H9 (cell line): ENCODE measurements around the gene PTGFRN. TPM values are rescaled to one million over a fixed set of nuclear protein-coding genes. Genes with fewer than 3 reads are reported as not detected.

Source experiments
- DNase-seq: peaks from one replicate; pipeline ENCODE4 v3.0.0-alpha.2; 2017
- H2AFZ ChIP-seq: one replicate; pipeline ENCODE4 v1.6.1; 2013; ENCODE audit warnings: mild to moderate bottlenecking, low read length, control low read depth, moderate library complexity
- H2AK5ac ChIP-seq: 2 replicates; pipeline ENCODE4 v1.6.1; 2013; ENCODE audit warnings: low read length, control low read depth, mixed read lengths; ENCODE audit not compliant: insufficient read length
- H2BK120ac ChIP-seq: one replicate; pipeline ENCODE4 v1.6.1; 2013; ENCODE audit warnings: low read depth, mild to moderate bottlenecking, low read length, control low read depth, inconsistent platforms; ENCODE audit not compliant: poor library complexity, severe bottlenecking
- H2BK12ac ChIP-seq: 2 replicates; pipeline ENCODE4 v1.6.1; 2013; ENCODE audit warnings: low read length, control low read depth, mixed read lengths, low read depth; ENCODE audit not compliant: insufficient read length
- H2BK15ac ChIP-seq: 2 replicates; pipeline ENCODE4 v1.6.1; 2013; ENCODE audit warnings: low read depth, low read length, control low read depth
- H2BK20ac ChIP-seq: one replicate; pipeline ENCODE4 v1.6.1; 2013; ENCODE audit warnings: low read depth, mild to moderate bottlenecking, low read length, control low read depth, inconsistent platforms; ENCODE audit not compliant: poor library complexity, severe bottlenecking
- H2BK5ac ChIP-seq: 2 replicates; pipeline ENCODE4 v1.6.1; 2013; ENCODE audit warnings: low read length, control low read depth, mixed read lengths; ENCODE audit not compliant: insufficient read length
- H3K14ac ChIP-seq: 2 replicates; pipeline ENCODE4 v1.6.1; 2013; ENCODE audit warnings: low read length, control low read depth; ENCODE audit not compliant: insufficient read depth
- H3K18ac ChIP-seq: 2 replicates; pipeline ENCODE4 v1.6.1; 2013; ENCODE audit warnings: low read depth, mild to moderate bottlenecking, mixed read lengths, low read length, control low read depth; ENCODE audit not compliant: insufficient read length
- H3K23ac ChIP-seq: 2 replicates; pipeline ENCODE4 v1.6.1; 2013; ENCODE audit warnings: low read length, control low read depth, mixed read lengths, low read depth; ENCODE audit not compliant: insufficient read length
- H3K23me2 ChIP-seq: 2 replicates; pipeline ENCODE4 v1.6.1; 2013; ENCODE audit warnings: low read depth, mild to moderate bottlenecking, mixed read lengths, low read length, control low read depth; ENCODE audit not compliant: insufficient read length, poor library complexity, severe bottlenecking
- H3K27ac ChIP-seq: 2 replicates; pipeline ENCODE4 v1.5.1; 2013; ENCODE audit warnings: low read length, control low read depth, mixed read lengths, low read depth; ENCODE audit not compliant: insufficient read length
- H3K27me3 ChIP-seq: 2 replicates; pipeline ENCODE4 v1.6.1; 2013; ENCODE audit warnings: low read length, control low read depth, inconsistent platforms; ENCODE audit not compliant: insufficient read depth
- H3K4ac ChIP-seq: 2 replicates; pipeline ENCODE4 v1.6.1; 2013; ENCODE audit warnings: low read depth, mild to moderate bottlenecking, control low read depth, inconsistent platforms, low read length, moderate library complexity
- H3K4me1 ChIP-seq: 2 replicates; pipeline ENCODE4 v1.6.1; 2013; ENCODE audit warnings: low read length, control low read depth, inconsistent platforms; ENCODE audit not compliant: insufficient read depth
- H3K4me2 ChIP-seq: 2 replicates; pipeline ENCODE4 v1.6.1; 2013; ENCODE audit warnings: low read length, control low read depth, mixed read lengths; ENCODE audit not compliant: insufficient read length, insufficient read depth
- H3K56ac ChIP-seq: 2 replicates; pipeline ENCODE4 v1.6.1; 2013; ENCODE audit warnings: low read depth, mild to moderate bottlenecking, mixed read lengths, low read length, control low read depth; ENCODE audit not compliant: insufficient read length
- H3K79me1 ChIP-seq: 2 replicates; pipeline ENCODE4 v1.6.1; 2013; ENCODE audit warnings: low read depth, mild to moderate bottlenecking, moderate library complexity, low read length, control low read depth, inconsistent platforms; ENCODE audit not compliant: insufficient read depth, poor library complexity, severe bottlenecking
- H3K79me2 ChIP-seq: 2 replicates; pipeline ENCODE4 v1.6.1; 2013; ENCODE audit warnings: low read length, control low read depth, inconsistent platforms; ENCODE audit not compliant: insufficient read depth
- H3K9ac ChIP-seq: 2 replicates; pipeline ENCODE4 v1.6.1; 2013; ENCODE audit warnings: low read length, control low read depth, mixed read lengths; ENCODE audit not compliant: insufficient read length; ENCODE audit errors: extremely low read depth
- H3K9me3 ChIP-seq: one replicate; pipeline ENCODE4 v1.6.1; 2013; ENCODE audit warnings: low read depth, low read length, inconsistent platforms; ENCODE audit not compliant: control insufficient read depth
- H3T11ph ChIP-seq: one replicate; pipeline ENCODE4 v1.6.1; 2013; ENCODE audit warnings: mild to moderate bottlenecking, low read length, control low read depth, inconsistent platforms
- H4K20me1 ChIP-seq: one replicate; pipeline ENCODE4 v1.6.1; 2013; ENCODE audit not compliant: control insufficient read depth, insufficient read length, insufficient read depth
- H4K5ac ChIP-seq: 2 replicates; pipeline ENCODE4 v1.6.1; 2013; ENCODE audit warnings: low read depth, mild to moderate bottlenecking, mixed read lengths, low read length, control low read depth; ENCODE audit not compliant: insufficient read length
- H4K8ac ChIP-seq: replicated peaks from 2 replicates; pipeline ENCODE4 v1.6.1; 2013; ENCODE audit warnings: low read length, control low read depth, mixed read lengths, low read depth; ENCODE audit not compliant: insufficient read length
- H4K91ac ChIP-seq: 2 replicates; pipeline ENCODE4 v1.6.1; 2013; ENCODE audit warnings: low read depth, mild to moderate bottlenecking, moderate library complexity, mixed read lengths, low read length, control low read depth; ENCODE audit not compliant: insufficient read length
- H3K27ac Mint-ChIP-seq, 3 experiments: 2 replicates in 2 of 3; 3 replicates in 1 of 3; pipeline ENCODE4 v1.8.0; 2020 to 2021; ENCODE audit warnings: mixed read lengths in 3 of 3, mild to moderate bottlenecking in 1 of 3, moderate library complexity in 1 of 3
- H3K27me3 Mint-ChIP-seq: 2 replicates; pipeline ENCODE4 v1.8.0; 2021; ENCODE audit warnings: low read depth, mild to moderate bottlenecking, moderate library complexity, mixed read lengths
- H3K36me3 Mint-ChIP-seq, 3 experiments: 2 replicates in 2 of 3; 3 replicates in 1 of 3; pipeline ENCODE4 v1.8.0; 2020 to 2021; ENCODE audit warnings: low read depth in 3 of 3, mixed read lengths in 3 of 3; ENCODE audit not compliant: insufficient read depth in 1 of 3
- H3K4me1 Mint-ChIP-seq, 2 experiments: 2 replicates each; pipeline ENCODE4 v1.8.0; 2020; ENCODE audit warnings: mixed read lengths in 2 of 2
- H3K4me3 Mint-ChIP-seq, 2 experiments: 2 replicates in 1 of 2; 3 replicates in 1 of 2; pipeline ENCODE4 v1.8.0; 2020 to 2021; ENCODE audit warnings: mild to moderate bottlenecking in 2 of 2, mixed read lengths in 2 of 2, moderate library complexity in 1 of 2
- H3K9me3 Mint-ChIP-seq, 2 experiments: 2 replicates in 1 of 2; 3 replicates in 1 of 2; pipeline ENCODE4 v1.8.0; 2020; ENCODE audit warnings: mild to moderate bottlenecking in 2 of 2, mixed read lengths in 2 of 2, moderate library complexity in 1 of 2
- WGBS: extraction: QIAGEN DNeasy Blood & Tissue Kit; methylation state at CpG from one replicate; pipeline ENCODE4 v1.1.7; 2013; ENCODE audit warnings: missing lambda C conversion rate, low lambda C conversion rate, mixed read lengths; ENCODE audit not compliant: insufficient read length; ENCODE audit errors: extremely low coverage; 5-methylcytosine and 5-hydroxymethylcytosine counted together
- total RNA-seq: library from RNA; stranded (reverse); gene quantifications from 2 replicates; pipeline ENCODE4 v1.2.1, GENCODE V29; 2021
- TF ChIP-seq, protein P1 (sequence below): fragments of 200-600 bp; sonication (generic); conservative IDR thresholded peaks from 3 replicates; pipeline ENCODE4 v1.8.0; 2021; ENCODE audit warnings: antibody characterized with exemption, mild to moderate bottlenecking

PTGFRN gene
- total RNA-seq, 1 experiment from 2014 or later, result 26.3 TPM

DNA sequence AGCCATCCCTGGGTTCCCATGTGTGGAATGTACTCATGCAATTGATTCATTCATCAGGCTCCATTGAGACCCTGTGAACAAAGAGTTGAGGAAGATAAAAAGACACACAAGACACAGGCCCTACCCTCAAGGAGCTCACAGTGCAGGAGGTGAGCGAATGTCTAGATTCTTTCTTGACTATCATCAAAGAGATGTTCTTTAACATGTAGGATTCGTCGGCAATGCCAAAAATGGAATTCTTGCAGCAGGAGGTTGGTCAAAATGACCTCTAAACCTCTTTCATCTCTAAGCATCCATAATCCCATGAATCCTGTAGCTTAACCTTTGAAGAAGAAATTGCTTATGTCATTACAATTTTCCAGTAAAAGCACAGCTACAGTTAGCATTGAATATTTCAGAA lies 122.5 kb downstream of the PTGFRN start:
- H3K36me3 Mint-ChIP-seq, result no peaks in the 10 kb centered on the region
- Histone ChIP-seq H2BK15ac (no peak overlapping the region), H3K14ac (no peak overlapping the region), H4K5ac (no peak overlapping the region), H4K8ac (no peak overlapping the region), H3K56ac (no peak overlapping the region), H3K18ac (no peak overlapping the region), H3K9ac (no peak overlapping the region), H2AFZ (no peak overlapping the region), H3K79me1 (no peaks in the 10 kb centered on the region), H3K79me2 (no peaks in the 10 kb centered on the region), H3K23ac (no peak overlapping the region), H2BK12ac (no peak overlapping the region), H2BK20ac (no peak overlapping the region), H3K23me2 (no peaks in the 10 kb centered on the region), H2BK5ac (no peak overlapping the region), H2BK120ac (no peak overlapping the region), H3K27me3 (no peaks in the 10 kb centered on the region), H4K20me1 (no peaks in the 10 kb centered on the region), H3K27ac (no peak overlapping the region), H3K4me2 (no peak overlapping the region), H3T11ph (no peak overlapping the region), H2AK5ac (no peak overlapping the region), H3K4me1 (no peaks in the 10 kb centered on the region; the same call in 1 of the 2 replicates), H3K9me3 (no peaks in the 10 kb centered on the region), H4K91ac (no peak overlapping the region), H3K4ac (no peak overlapping the region)
- no peak overlapping the region for H3K4me3 Mint-ChIP-seq
- TF ChIP-seq, protein P1, sequence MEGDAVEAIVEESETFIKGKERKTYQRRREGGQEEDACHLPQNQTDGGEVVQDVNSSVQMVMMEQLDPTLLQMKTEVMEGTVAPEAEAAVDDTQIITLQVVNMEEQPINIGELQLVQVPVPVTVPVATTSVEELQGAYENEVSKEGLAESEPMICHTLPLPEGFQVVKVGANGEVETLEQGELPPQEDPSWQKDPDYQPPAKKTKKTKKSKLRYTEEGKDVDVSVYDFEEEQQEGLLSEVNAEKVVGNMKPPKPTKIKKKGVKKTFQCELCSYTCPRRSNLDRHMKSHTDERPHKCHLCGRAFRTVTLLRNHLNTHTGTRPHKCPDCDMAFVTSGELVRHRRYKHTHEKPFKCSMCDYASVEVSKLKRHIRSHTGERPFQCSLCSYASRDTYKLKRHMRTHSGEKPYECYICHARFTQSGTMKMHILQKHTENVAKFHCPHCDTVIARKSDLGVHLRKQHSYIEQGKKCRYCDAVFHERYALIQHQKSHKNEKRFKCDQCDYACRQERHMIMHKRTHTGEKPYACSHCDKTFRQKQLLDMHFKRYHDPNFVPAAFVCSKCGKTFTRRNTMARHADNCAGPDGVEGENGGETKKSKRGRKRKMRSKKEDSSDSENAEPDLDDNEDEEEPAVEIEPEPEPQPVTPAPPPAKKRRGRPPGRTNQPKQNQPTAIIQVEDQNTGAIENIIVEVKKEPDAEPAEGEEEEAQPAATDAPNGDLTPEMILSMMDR, result no peak
- WGBS, result no CpG with 5 or more reads among the region's 3 CpGs
- no peaks in the 10 kb centered on the region for H3K27me3 Mint-ChIP-seq
- DNase-seq, result no peak
- H3K27ac Mint-ChIP-seq, result no peak overlapping the region
- peaks cover 0 to 2% of the 10 kb centered on the region in 2 experiments; a peak in 1 of 5 replicates for H3K9me3 Mint-ChIP-seq
- H3K4me1 Mint-ChIP-seq, result peaks cover 11 to 25% of the 10 kb centered on the region in 2 experiments
